Stimulated activated naive B cell treated with anti-CD40 and anti-IgM and Interleukin-4, amounts not matched to agents 10 μg/mL and 1 μg/mL and 100 μg/mL, for 72 hours (primary cell): Measurements from ENCODE around the gene SEL1L3.

Experiments used
- ATAC-seq, 2 donors: fragments of 150-1000 bp; cut with Tn5 transposase; replicated peaks; 2 replicates each; pipeline ENCODE4 v1.10.0; 2021; ENCODE audit warnings: moderate library complexity in 1 of 2
- DNase-seq: peaks from one replicate; pipeline ENCODE4 v3.0.0; 2021
- H3K27ac Mint-ChIP-seq: one replicate; pipeline ENCODE4 v1.8.0; 2022; ENCODE audit warnings: mild to moderate bottlenecking, mixed read lengths
- H3K27me3 Mint-ChIP-seq, 2 donors: one replicate each; pipeline ENCODE4 v1.8.0; 2022; ENCODE audit warnings: mixed read lengths in 2 of 2
- H3K36me3 Mint-ChIP-seq, 2 donors: one replicate each; pipeline ENCODE4 v1.8.0; 2022; ENCODE audit warnings: mixed read lengths in 2 of 2, mild to moderate bottlenecking in 1 of 2
- H3K4me1 Mint-ChIP-seq, 2 donors: one replicate each; pipeline ENCODE4 v1.8.0; 2022; ENCODE audit warnings: mixed read lengths in 2 of 2, mild to moderate bottlenecking in 1 of 2
- H3K4me3 Mint-ChIP-seq, 2 donors: one replicate each; pipeline ENCODE4 v1.8.0; 2022; ENCODE audit warnings: mild to moderate bottlenecking in 2 of 2, mixed read lengths in 2 of 2, moderate library complexity in 1 of 2
- H3K9me3 Mint-ChIP-seq, 2 donors: one replicate each; pipeline ENCODE4 v1.8.0; 2022; ENCODE audit warnings: mixed read lengths in 2 of 2, mild to moderate bottlenecking in 1 of 2

SEL1L3 gene

GRCh38 chr4:25813448-25814106 is 49.2 kb downstream of the SEL1L3 start:
- DNase-seq: no peak
- Mint-ChIP-seq H3K4me3 (no peak overlapping the region), H3K27me3 (no peaks in the 10 kb centered on the region), H3K9me3 (no peaks in the 10 kb centered on the region), H3K36me3 (peaks cover 43 to 69% of the 10 kb centered on the region in 2 donors), H3K4me1 (peaks cover 6 to 9% of the 10 kb centered on the region in 2 donors), H3K27ac (peak overlapping the region; percentile 7)
- no peak for ATAC-seq

DNA sequence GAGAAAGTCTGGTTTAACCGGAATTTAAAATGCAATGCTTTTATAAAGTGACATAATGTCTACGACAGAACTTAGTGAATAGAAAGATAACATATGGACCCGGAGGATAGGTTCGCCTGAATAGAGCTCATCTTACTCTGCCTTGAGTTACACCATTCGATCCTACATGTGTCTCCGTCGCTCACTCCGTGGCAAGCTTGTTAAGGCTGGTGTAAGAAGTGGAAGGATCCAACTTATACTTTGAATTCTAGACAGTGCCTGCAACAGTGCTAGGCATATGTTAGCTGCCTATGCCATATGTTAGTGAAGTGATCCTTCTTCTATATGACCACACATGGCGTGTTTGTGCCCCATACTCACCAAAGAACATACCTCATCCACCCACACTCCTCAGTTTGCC is 50.9 kb downstream of the SEL1L3 start:
- H3K27ac Mint-ChIP-seq: peak overlapping the region; percentile 42
- peaks cover 50 to 71% of the 10 kb centered on the region in 2 donors for H3K36me3 Mint-ChIP-seq
- H3K27me3 Mint-ChIP-seq: no peaks in the 10 kb centered on the region
- DNase-seq (no peak), ATAC-seq (no peak)
- H3K4me3 Mint-ChIP-seq: no peak overlapping the region
- H3K9me3 Mint-ChIP-seq: no peaks in the 10 kb centered on the region
- peaks cover 5% of the 10 kb centered on the region in 2 donors for H3K4me1 Mint-ChIP-seq

DNA sequence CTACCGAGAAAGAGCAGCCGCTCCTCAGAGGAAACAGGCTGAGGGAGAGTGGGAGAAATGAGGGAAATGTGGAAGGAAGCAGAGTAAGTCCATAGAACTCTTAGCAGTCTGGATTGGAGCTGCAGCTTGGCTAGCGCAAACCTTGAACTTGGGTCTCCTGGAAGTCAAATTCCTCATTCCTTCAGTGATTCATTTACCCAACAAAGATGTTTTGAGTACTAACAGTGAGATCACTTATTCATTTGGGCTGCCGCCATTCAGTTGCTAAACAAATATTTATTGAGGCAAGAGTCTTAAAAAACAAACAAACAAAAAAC is 51.5 kb downstream of the SEL1L3 start:
- ATAC-seq: no peak

GRCh38 chr4:25810461-25811373 is 52.1 kb downstream of the SEL1L3 start:
- no peak for ATAC-seq
- Mint-ChIP-seq H3K36me3 (peaks cover 51 to 71% of the 10 kb centered on the region in 2 donors), H3K27ac (peak overlapping the region; percentile 69), H3K4me3 (no peak overlapping the region), H3K9me3 (no peaks in the 10 kb centered on the region), H3K4me1 (peaks cover 0 to 5% of the 10 kb centered on the region in 2 donors), H3K27me3 (no peaks in the 10 kb centered on the region)
- DNase-seq: no peak

More for the DNA sequence above, 51.5 kb downstream of the SEL1L3 start:
- no peak for DNase-seq
- no peaks in the 10 kb centered on the region for H3K27me3 Mint-ChIP-seq
- H3K36me3 Mint-ChIP-seq: peaks cover 48 to 71% of the 10 kb centered on the region in 2 donors
- no peak overlapping the region for H3K4me3 Mint-ChIP-seq
- H3K4me1 Mint-ChIP-seq: peaks cover under 1 to 5% of the 10 kb centered on the region in 2 donors
- H3K27ac Mint-ChIP-seq: no peak overlapping the region
- no peaks in the 10 kb centered on the region for H3K9me3 Mint-ChIP-seq

GRCh38 chr4:25809996-25810395 is 52.8 kb downstream of the SEL1L3 start:
- H3K4me3 Mint-ChIP-seq: no peak overlapping the region
- H3K27me3 Mint-ChIP-seq: no peaks in the 10 kb centered on the region
- H3K36me3 Mint-ChIP-seq: peaks cover 49 to 65% of the 10 kb centered on the region in 2 donors
- DNase-seq (no peak), ATAC-seq (no peak)
- H3K9me3 Mint-ChIP-seq: no peaks in the 10 kb centered on the region
- H3K27ac Mint-ChIP-seq: peak overlapping the region; percentile 69
- peaks cover 0 to 5% of the 10 kb centered on the region in 2 donors for H3K4me1 Mint-ChIP-seq

- H3K9me3 Mint-ChIP-seq: no peaks in the 10 kb centered on the region
- ATAC-seq (no peak), DNase-seq (no peak)
- peak overlapping the region; percentile 31 for H3K27ac Mint-ChIP-seq
- H3K36me3 Mint-ChIP-seq: peaks cover 46 to 64% of the 10 kb centered on the region in 2 donors
- peaks cover 0 to under 1% of the 10 kb centered on the region in 2 donors for H3K4me1 Mint-ChIP-seq
- H3K27me3 Mint-ChIP-seq: no peaks in the 10 kb centered on the region
- no peak overlapping the region for H3K4me3 Mint-ChIP-seq
These were observed 55.6 kb downstream of the SEL1L3 start for GRCh38 chr4:25807102-25807728.

DNA sequence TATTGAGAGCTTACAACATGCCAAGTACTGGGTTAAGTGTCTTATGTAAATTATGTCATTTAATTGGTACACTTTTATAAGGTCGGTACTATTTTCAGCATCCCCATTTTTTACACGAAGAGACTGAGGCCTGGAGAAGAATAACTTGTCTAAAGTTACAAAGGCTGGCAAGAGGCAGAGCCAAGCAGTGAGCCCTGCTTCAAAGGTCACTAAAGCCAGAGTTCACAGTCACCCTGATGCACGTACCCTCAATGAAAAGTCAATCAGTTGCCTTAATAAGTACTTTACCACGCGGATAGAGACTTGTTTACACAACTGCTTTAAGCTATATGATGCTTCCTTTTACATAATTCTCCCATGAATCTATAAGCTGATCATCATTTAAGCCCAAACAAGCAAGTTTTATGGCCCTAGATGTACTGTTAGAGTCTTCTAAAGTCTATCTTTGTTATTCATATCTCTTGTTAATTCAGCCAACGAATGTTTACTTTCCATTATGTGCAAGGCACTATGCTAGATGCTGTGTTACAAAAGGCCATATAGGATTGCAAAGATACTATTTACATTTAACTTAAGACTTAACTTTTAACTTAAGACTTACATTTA is 57.4 kb downstream of the SEL1L3 start:
- H3K9me3 Mint-ChIP-seq: no peaks in the 10 kb centered on the region
- no peak for DNase-seq
- no peak overlapping the region for H3K27ac Mint-ChIP-seq
- ATAC-seq: no peak
- peaks cover 38 to 62% of the 10 kb centered on the region in 2 donors for H3K36me3 Mint-ChIP-seq
- no peak overlapping the region for H3K4me3 Mint-ChIP-seq
- no peaks in the 10 kb centered on the region for H3K27me3 Mint-ChIP-seq
- H3K4me1 Mint-ChIP-seq: peaks cover 0 to 2% of the 10 kb centered on the region in 2 donors

GRCh38 chr4:25803720-25804225 is 59.0 kb downstream of the SEL1L3 start:
- DNase-seq (no peak), ATAC-seq (no peak)
- Mint-ChIP-seq H3K36me3 (peaks cover 44 to 66% of the 10 kb centered on the region in 2 donors), H3K27ac (no peak overlapping the region), H3K27me3 (no peaks in the 10 kb centered on the region), H3K4me3 (no peak overlapping the region), H3K9me3 (no peaks in the 10 kb centered on the region), H3K4me1 (peaks cover 0 to 6% of the 10 kb centered on the region in 2 donors)

DNA sequence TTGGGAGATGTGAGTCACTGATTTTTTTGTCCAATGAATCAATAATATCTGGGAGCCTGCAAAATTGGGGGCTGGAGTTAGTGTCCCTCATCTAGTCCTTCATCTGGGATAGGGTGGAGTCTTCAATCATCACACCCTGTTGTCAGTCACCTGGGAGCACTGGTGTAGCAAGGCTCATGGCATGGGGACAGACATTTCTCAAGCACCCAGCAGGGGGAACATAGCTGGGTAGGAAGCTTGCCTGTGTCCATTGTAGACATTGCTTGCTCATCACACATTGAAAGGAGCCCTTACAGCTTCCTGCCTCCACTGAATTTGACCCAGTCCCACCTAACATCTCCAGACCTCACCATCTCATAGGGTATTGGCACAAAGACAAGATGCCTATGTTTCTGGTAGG is 61.2 kb downstream of the SEL1L3 start:
- Mint-ChIP-seq H3K4me1 (peaks cover 0 to 8% of the 10 kb centered on the region in 2 donors), H3K4me3 (no peak overlapping the region), H3K27ac (no peak overlapping the region), H3K36me3 (peaks cover 42 to 70% of the 10 kb centered on the region in 2 donors), H3K27me3 (no peaks in the 10 kb centered on the region), H3K9me3 (no peaks in the 10 kb centered on the region)
- ATAC-seq: no peak
- DNase-seq: no peak

DNA sequence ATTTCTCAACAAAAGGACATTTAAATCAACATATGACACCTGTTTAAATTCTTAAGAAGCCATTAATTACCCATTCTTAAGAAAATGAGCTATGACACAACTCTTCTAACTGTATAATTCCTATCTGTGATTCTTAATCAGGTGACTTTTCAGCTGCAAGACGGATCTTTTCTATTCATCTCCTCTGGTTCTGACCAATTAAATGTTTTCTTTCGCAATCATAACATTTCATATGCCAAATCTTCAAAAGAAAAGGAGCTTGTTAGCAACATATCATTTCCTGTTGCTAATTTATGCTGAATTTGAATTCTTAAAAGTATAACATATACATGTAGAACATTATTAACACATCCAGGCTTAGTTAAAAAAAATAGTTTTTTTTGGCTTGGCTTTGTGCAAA is 62.5 kb downstream of the SEL1L3 start:
- Mint-ChIP-seq H3K27ac (no peak overlapping the region), H3K4me1 (peaks cover 0 to 8% of the 10 kb centered on the region in 2 donors), H3K4me3 (no peak overlapping the region), H3K27me3 (no peaks in the 10 kb centered on the region), H3K36me3 (peaks cover 45 to 76% of the 10 kb centered on the region in 2 donors), H3K9me3 (no peaks in the 10 kb centered on the region)
- no peak for ATAC-seq
- DNase-seq: no peak

GRCh38 chr4:25799522-25799921 is 63.3 kb downstream of the SEL1L3 start:
- H3K4me1 Mint-ChIP-seq: peaks cover 0 to 8% of the 10 kb centered on the region in 2 donors
- peaks cover 50 to 83% of the 10 kb centered on the region in 2 donors for H3K36me3 Mint-ChIP-seq
- ATAC-seq: no peak
- no peaks in the 10 kb centered on the region for H3K9me3 Mint-ChIP-seq
- H3K27me3 Mint-ChIP-seq: no peaks in the 10 kb centered on the region
- no peak overlapping the region for H3K4me3 Mint-ChIP-seq
- no peak for DNase-seq
- H3K27ac Mint-ChIP-seq: peak overlapping the region; percentile 1

DNA sequence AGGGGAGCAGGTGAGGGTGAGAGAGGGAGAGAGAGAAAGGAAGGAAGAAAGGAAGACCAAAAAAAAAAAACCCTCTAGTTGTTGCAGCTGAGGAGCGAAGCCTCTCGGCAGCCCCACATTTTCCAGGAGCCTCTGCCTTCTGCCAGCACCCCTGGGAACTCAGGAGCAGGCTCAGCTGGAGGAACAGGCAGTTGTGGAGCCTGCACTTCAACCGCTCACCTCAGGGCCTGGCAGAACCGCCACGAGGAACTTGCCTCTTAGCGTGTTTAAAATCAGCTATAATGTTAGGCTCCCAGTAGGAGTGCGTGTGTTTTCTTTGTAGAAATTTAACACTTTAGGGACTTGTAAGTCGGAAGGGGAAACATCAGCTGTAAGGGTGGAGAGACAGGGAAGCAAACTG is 65.7 kb downstream of the SEL1L3 start:
- DNase-seq (no peak), ATAC-seq (no peak)
- Mint-ChIP-seq H3K4me3 (no peak overlapping the region), H3K36me3 (peaks cover 57 to 88% of the 10 kb centered on the region in 2 donors), H3K4me1 (peaks cover 0 to 11% of the 10 kb centered on the region in 2 donors), H3K9me3 (no peaks in the 10 kb centered on the region), H3K27ac (no peak overlapping the region), H3K27me3 (no peaks in the 10 kb centered on the region)

GRCh38 chr4:25795566-25796454 is 67.0 kb downstream of the SEL1L3 start:
- peak overlapping the region; percentile 67 for H3K27ac Mint-ChIP-seq
- peaks cover 54 to 77% of the 10 kb centered on the region in 2 donors for H3K36me3 Mint-ChIP-seq
- ATAC-seq (no peak), DNase-seq (no peak)
- H3K4me3 Mint-ChIP-seq: no peak overlapping the region
- H3K9me3 Mint-ChIP-seq: no peaks in the 10 kb centered on the region
- H3K4me1 Mint-ChIP-seq: peaks cover 0 to 12% of the 10 kb centered on the region in 2 donors
- H3K27me3 Mint-ChIP-seq: no peaks in the 10 kb centered on the region
